Measurements from ENCODE around the gene LAMC2. TPM values are rescaled to one million over a fixed set of nuclear protein-coding genes. Genes with fewer than 3 reads are reported as not detected.

Gene LAMC2
- total RNA-seq, 1 donor from 2014 or later: 13.8 TPM

DNA sequence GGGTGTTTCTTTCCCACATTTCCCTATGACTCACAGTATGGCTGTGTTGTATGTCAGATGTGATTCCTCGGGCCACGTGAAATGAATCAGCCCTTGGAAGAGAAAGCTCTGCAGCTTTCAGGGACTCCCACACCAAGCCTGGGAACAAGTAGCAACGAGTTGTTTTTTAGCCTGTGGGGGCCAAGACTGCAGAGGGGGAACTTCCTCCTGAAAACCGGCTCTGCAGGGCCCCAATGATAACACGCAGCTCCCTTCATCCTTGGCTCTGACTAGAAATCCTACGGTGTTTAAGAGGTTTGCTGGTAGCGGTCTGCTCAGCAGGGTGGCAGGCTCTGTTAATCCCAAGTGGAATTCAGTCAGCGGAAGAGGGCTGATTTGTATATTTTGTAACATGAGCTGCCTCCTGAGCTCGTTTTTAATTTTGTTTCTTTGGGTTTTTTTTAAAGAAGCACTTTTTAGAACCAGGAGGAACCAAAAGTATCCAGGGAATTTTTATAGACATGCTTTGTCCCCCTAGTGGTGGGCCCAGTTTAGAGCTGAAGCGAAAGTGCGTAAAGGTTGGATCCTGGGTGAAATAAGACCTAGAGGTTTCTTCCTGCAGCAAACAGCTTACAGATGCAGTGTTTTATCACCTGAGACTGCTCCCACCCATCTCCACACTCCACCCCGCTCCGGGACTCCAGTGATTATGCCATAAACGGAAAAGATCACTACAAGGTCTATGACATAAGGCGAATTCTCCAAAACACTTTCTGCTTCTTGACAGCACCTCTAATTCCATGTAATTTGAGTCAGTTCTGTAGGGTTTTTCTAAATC is 48.8 kb downstream of the LAMC2 start:
- H3K27ac Mint-ChIP-seq (ENCODE audit: unreplicated experiment): peak overlapping the region; percentile 97
- H3K36me3 Mint-ChIP-seq (ENCODE audit: low read depth): peaks cover under 1% of the 10 kb centered on the region
- peak overlapping the region; percentile 71 for H3K4me3 Mint-ChIP-seq (ENCODE audit: unreplicated experiment)
- H3K4me1 Mint-ChIP-seq (ENCODE audit: low read depth): peaks cover 43% of the 10 kb centered on the region
- H3K9me3 Mint-ChIP-seq (ENCODE audit: low read depth): peaks cover 3% of the 10 kb centered on the region
- no peaks in the 10 kb centered on the region for H3K27me3 Mint-ChIP-seq (ENCODE audit: low read depth)
- no peak for DNase-seq (ENCODE audit: low spot score)
- TF ChIP-seq, protein P1, sequence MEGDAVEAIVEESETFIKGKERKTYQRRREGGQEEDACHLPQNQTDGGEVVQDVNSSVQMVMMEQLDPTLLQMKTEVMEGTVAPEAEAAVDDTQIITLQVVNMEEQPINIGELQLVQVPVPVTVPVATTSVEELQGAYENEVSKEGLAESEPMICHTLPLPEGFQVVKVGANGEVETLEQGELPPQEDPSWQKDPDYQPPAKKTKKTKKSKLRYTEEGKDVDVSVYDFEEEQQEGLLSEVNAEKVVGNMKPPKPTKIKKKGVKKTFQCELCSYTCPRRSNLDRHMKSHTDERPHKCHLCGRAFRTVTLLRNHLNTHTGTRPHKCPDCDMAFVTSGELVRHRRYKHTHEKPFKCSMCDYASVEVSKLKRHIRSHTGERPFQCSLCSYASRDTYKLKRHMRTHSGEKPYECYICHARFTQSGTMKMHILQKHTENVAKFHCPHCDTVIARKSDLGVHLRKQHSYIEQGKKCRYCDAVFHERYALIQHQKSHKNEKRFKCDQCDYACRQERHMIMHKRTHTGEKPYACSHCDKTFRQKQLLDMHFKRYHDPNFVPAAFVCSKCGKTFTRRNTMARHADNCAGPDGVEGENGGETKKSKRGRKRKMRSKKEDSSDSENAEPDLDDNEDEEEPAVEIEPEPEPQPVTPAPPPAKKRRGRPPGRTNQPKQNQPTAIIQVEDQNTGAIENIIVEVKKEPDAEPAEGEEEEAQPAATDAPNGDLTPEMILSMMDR (IDR thresholded peaks at IDR 0.05): peak; percentile 96

DNA sequence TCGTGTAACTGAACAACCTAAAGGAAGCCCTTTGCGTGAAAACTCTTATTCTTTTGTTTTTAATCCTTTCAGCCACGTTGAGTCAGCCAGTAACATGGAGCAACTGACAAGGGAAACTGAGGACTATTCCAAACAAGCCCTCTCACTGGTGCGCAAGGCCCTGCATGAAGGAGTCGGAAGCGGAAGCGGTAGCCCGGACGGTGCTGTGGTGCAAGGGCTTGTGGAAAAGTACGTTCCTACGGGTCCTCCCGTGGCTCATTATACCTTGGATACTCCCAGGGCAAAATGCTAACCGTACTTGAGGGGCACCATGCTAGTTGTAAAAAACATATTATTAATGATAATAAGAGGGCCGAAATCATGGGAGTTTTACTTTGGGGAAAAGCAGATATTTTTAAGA is 49.4 kb downstream of the LAMC2 start:
- H3K4me1 Mint-ChIP-seq (ENCODE audit: low read depth): peaks cover 40% of the 10 kb centered on the region
- H3K27me3 Mint-ChIP-seq (ENCODE audit: low read depth): no peaks in the 10 kb centered on the region
- TF ChIP-seq, protein P1 (IDR thresholded peaks at IDR 0.05): no peak
- peaks cover 3% of the 10 kb centered on the region for H3K36me3 Mint-ChIP-seq (ENCODE audit: low read depth)
- DNase-seq (ENCODE audit: low spot score): no peak
- peak overlapping the region; percentile 97 for H3K27ac Mint-ChIP-seq (ENCODE audit: unreplicated experiment)
- H3K9me3 Mint-ChIP-seq (ENCODE audit: low read depth): peaks cover 3% of the 10 kb centered on the region
- peak overlapping the region; percentile 71 for H3K4me3 Mint-ChIP-seq (ENCODE audit: unreplicated experiment)

DNA sequence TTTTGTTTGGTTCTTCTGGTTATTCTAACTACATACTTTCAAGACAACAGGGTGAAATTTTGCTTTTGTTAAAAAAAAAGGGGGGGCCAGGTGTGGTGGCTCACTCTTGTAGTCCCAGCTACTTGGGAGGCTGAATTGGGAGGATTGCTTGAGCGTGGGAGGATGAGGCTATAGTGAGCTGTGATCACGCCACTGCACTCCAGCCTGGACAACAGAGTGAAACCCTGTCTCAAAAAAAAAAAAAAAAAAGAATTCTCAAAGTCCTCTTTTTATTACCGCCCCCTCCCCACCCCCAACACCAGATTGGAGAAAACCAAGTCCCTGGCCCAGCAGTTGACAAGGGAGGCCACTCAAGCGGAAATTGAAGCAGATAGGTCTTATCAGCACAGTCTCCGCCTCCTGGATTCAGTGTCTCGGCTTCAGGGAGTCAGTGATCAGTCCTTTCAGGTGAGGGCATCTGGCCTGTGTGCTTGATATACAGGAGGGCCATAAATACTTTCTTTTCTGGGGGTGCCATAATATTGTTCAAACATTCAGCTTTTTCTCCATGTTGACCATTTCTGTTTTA is 50.2 kb downstream of the LAMC2 start:
- TF ChIP-seq, protein P1 (IDR thresholded peaks at IDR 0.05): no peak
- no peak overlapping the region for H3K4me3 Mint-ChIP-seq (ENCODE audit: unreplicated experiment)
- DNase-seq (ENCODE audit: low spot score): no peak
- H3K36me3 Mint-ChIP-seq (ENCODE audit: low read depth): peaks cover 3% of the 10 kb centered on the region
- peaks cover 40% of the 10 kb centered on the region for H3K4me1 Mint-ChIP-seq (ENCODE audit: low read depth)
- no peaks in the 10 kb centered on the region for H3K27me3 Mint-ChIP-seq (ENCODE audit: low read depth)
- peaks cover 3% of the 10 kb centered on the region for H3K9me3 Mint-ChIP-seq (ENCODE audit: low read depth)
- H3K27ac Mint-ChIP-seq (ENCODE audit: unreplicated experiment): peak overlapping the region; percentile 97

DNA sequence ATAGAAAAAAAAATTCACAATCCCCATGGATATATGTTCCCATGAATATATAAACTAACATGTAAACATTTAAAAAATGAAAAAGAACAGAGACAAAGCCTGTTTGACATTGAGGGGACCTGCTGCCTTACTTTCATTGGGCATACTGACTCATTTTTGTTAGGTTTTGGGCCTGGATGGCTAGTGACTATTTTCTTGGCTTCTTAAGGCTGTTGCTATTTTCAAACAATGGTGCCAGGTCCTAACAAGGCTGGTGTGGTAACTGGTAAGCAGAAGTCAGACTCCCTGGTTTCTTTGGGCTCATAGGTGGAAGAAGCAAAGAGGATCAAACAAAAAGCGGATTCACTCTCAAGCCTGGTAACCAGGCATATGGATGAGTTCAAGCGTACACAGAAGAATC is 51.0 kb downstream of the LAMC2 start:
- TF ChIP-seq, protein P1 (IDR thresholded peaks at IDR 0.05): no peak
- Mint-ChIP-seq H3K9me3 (ENCODE audit: low read depth) (peaks cover 3% of the 10 kb centered on the region), H3K4me3 (ENCODE audit: unreplicated experiment) (no peak overlapping the region), H3K4me1 (ENCODE audit: low read depth) (peaks cover 48% of the 10 kb centered on the region), H3K27me3 (ENCODE audit: low read depth) (no peaks in the 10 kb centered on the region), H3K36me3 (ENCODE audit: low read depth) (peaks cover 3% of the 10 kb centered on the region), H3K27ac (ENCODE audit: unreplicated experiment) (peak overlapping the region; percentile 25)
- no peak for DNase-seq (ENCODE audit: low spot score)

DNA sequence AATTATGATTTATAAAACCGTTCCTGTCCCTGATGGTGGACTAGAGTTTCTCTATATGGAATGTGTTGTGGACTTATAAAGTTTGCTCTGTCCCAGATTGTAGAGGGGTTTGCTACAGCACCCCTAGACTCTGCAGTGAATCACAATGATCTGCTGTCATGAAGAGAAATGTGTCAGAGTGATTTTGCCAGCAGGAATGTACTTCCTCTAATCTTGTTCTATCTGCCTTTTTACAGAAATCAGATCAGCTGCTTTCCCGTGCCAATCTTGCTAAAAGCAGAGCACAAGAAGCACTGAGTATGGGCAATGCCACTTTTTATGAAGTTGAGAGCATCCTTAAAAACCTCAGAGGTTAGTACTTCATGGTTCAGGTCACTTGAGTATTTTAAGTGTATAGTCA is 52.0 kb downstream of the LAMC2 start:
- TF ChIP-seq, protein P1 (IDR thresholded peaks at IDR 0.05): no peak
- Mint-ChIP-seq H3K36me3 (ENCODE audit: low read depth) (peaks cover 3% of the 10 kb centered on the region), H3K9me3 (ENCODE audit: low read depth) (peaks cover 3% of the 10 kb centered on the region), H3K27me3 (ENCODE audit: low read depth) (no peaks in the 10 kb centered on the region), H3K4me3 (ENCODE audit: unreplicated experiment) (no peak overlapping the region), H3K27ac (ENCODE audit: unreplicated experiment) (peak overlapping the region; percentile 80), H3K4me1 (ENCODE audit: low read depth) (peaks cover 55% of the 10 kb centered on the region)
- no peak for DNase-seq (ENCODE audit: low spot score)
